GM12878 (cell line): ENCODE results near the gene SPHK1.

ENCODE experiments used
- EP300 ChIP-seq, 2 experiments: fragments of 150-350 bp in 1 of 2; IDR thresholded peaks; 2 replicates each; pipeline ENCODE4 v1.6.1; 2011 to 2012; ENCODE audit warnings: low read depth in 2 of 2, low read length in 2 of 2, borderline replicate concordance in 1 of 2, improper control_type of control experiment in 1 of 2, inconsistent platforms in 1 of 2; ENCODE audit not compliant: control insufficient read depth in 1 of 2
- RUNX3 ChIP-seq: IDR thresholded peaks from 2 replicates; pipeline ENCODE4 v1.6.1; 2012; ENCODE audit warnings: low read length, inconsistent platforms

GRCh38 chr17:76394166-76394565 lies 9.8 kb downstream of the SPHK1 start:
- TF ChIP-seq EP300 (IDR thresholded peaks at IDR 0.05; ENCODE audit: borderline replicate concordance in 1 of 2, control insufficient read depth in 1 of 2, low read depth in 2 of 2, low read length in 2 of 2), result no peak
- TF ChIP-seq RUNX3, result no peak
